ENCODE results near the gene NPHS1.

NPHS1 gene

GRCh38 chr19:35813043-35813890, 39.0 kb downstream of the NPHS1 start:
- DNase-seq (ENCODE audit: low spot score), result no peak
- in situ Hi-C loops (cut with MboI; ENCODE audit: low sequenced_read_pairs, unreplicated experiment), result no loop called here
- no peak for TF ChIP-seq CTCF (IDR thresholded peaks at IDR 0.05; ENCODE audit: borderline replicate concordance, control extremely low read depth, extremely low read depth, insufficient read depth, missing control alignments)

GRCh38 chr19:35812220-35813042, 39.9 kb downstream of the NPHS1 start, which contains the start of gene PRODH2:
Gene PRODH2, minus strand, starts transcription at chr19:35812845. Its CDS starts 40 bp downstream, at chr19:35812805.
- in situ Hi-C loops (cut with MboI; ENCODE audit: low sequenced_read_pairs, unreplicated experiment), result no loop called here
- DNase-seq (ENCODE audit: low spot score), result no peak
- no peak for TF ChIP-seq CTCF (IDR thresholded peaks at IDR 0.05; ENCODE audit: borderline replicate concordance, control extremely low read depth, extremely low read depth, insufficient read depth, missing control alignments)

GRCh38 chr19:35811317-35812219, 40.7 kb downstream of the NPHS1 start:
- in situ Hi-C loops (cut with MboI; ENCODE audit: low sequenced_read_pairs, unreplicated experiment), result no loop called here

GRCh38 chr19:35807633-35808032, 44.7 kb downstream of the NPHS1 start:
- in situ Hi-C loops (cut with MboI; ENCODE audit: low sequenced_read_pairs, unreplicated experiment), result no loop called here
- DNase-seq (ENCODE audit: low spot score), result no peak
- TF ChIP-seq CTCF (IDR thresholded peaks at IDR 0.05; ENCODE audit: borderline replicate concordance, control extremely low read depth, extremely low read depth, insufficient read depth, missing control alignments), result no peak

More at GRCh38 chr19:35811317-35812219, 40.7 kb downstream of the NPHS1 start:
- TF ChIP-seq CTCF (IDR thresholded peaks at IDR 0.05; ENCODE audit: borderline replicate concordance, control extremely low read depth, extremely low read depth, insufficient read depth, missing control alignments), result no peak
- no peak for DNase-seq (ENCODE audit: low spot score)

GRCh38 chr19:35806597-35806996, 45.7 kb downstream of the NPHS1 start:
- no peak for DNase-seq (ENCODE audit: low spot score)
- TF ChIP-seq CTCF (IDR thresholded peaks at IDR 0.05; ENCODE audit: borderline replicate concordance, control extremely low read depth, extremely low read depth, insufficient read depth, missing control alignments), result no peak
- in situ Hi-C loops (cut with MboI; ENCODE audit: low sequenced_read_pairs, unreplicated experiment), result no loop called here
